Measurements from ENCODE around the gene ZNF689.
A peak's percentile ranks its signal among the peaks of the same experiment; 100 is the strongest.

Gene ZNF689

DNA sequence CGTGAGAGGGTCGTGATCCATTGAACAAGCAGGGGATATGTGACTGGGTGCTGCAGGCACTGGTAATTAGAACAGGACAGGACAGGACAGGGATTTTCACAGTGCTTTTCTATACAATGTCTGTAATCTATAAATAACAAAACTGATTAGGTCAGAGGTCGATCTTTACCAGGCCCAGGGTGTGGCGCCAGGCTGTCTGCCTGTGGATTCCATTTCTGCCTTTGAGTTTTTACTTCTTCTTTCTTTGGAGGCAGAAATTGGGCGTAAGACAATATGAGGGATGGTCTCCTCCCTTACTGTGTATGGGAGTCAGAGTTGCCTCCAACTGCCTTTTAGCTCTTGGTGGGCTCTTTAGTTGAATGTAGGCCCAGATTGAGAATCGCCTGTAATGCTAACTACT lies 50.5 kb downstream of the ZNF689 start:
- DNase-seq = no peak

DNA sequence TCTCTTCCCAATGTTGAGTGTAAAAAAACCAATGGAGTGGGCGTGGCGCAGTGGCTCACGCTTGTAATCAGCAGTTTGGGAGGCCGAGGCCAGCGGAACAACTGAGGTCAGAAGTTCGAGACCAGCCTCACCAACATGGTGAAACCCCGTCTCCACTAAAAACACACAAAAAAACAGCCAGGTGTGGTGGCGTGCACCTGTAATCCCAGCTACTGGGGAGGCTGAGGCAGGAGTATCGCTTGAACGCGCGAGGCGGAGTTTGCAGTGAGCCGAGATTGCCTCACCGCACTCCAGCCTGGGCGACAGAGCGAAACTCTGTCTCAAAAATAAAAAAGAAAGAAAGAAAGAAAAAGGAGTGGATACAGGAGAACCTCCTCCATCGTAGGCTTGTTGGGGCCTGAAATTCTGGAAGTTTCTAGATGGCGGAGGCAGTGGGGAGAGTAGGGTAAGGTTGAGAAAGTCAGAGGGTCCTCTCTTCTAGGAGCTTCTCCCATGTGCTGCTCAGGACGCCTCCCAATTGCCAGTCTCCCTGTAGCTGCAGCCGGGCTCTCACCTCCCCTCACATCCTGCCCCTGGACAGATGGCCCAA lies 51.3 kb downstream of the ZNF689 start:
- DNase-seq = no peak

DNA sequence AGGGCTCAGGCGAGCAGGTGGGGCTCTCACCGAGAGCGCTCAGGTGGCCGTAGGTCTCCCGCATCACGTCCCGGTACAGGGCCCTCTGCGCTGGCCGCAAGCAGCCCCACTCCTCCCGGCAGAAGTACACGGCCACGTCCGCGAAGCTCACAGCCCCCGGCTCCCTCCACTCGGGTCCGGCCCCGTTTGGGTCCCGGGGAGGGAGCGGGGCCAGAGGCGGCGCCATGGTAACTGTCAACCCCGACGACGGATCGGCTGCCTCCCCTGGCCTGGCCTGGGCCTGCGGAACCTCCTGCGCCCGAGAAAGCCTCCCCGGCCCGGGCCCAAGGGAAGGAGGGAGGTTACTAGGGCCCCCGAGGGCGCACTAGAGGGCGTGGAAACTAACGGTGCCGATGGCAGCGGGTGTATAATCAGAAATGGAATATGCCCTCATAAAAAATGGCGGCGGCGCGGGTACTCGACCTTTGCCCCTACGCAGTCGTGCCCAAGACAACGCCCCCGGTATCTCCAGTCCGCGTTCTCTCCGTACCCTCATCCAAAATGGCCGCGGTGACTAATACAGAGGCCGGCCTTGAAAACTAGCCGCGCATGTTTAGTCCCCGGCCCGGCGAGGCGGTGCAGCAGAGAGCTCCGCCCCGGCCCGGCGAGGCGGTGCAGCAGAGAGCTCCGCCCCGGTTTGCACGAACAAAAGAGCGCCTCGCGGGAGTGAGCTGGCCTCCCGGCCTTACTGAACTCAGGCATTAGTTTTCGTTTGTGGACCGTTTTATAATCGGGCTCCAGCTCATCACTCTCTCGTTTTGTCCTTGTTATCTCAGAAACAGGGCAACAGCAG lies 52.0 kb downstream of the ZNF689 start, which contains the start of gene ZNF764:
ZNF764 (minus strand) TSS at position 418 of the 832 bp plus-strand sequence; CDS start at position 226, 192 bp downstream.
- peak; percentile 98 for DNase-seq

DNA sequence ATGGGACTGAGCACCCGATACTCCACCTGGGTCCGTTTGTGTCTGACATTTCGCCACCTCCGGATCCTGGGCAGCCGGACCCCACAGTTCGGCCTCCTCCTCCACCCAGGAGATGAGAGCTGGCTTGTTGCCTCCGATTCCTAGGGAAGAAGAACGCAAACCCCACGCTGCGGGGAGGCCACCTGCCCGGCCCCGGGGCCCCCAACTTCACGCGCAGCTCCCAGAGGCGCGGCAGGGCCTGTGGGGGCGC lies 52.6 kb downstream of the ZNF689 start:
- no peak for DNase-seq

DNA sequence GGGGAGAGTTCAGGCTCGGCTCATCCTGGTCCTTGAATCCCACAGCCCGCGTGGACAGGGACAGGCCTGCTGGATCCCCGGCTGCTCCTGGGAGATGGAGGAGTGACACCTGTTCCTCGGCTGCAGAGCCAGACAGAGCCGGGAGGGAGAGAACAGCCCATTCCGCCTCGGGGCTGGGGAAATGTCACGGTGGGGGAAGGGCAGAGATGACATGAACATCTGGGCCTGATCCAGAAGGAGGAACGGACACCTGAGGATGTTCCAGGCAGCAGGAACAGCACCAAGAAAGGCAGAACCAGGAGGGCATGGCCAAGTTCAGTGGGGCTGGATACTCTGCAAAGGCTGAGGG lies 54.1 kb downstream of the ZNF689 start:
- DNase-seq = no peak

GRCh38 chr16:30555315-30556124 lies 54.7 kb downstream of the ZNF689 start:
- DNase-seq = no peak

GRCh38 chr16:30554557-30555314 lies 55.5 kb downstream of the ZNF689 start:
- no peak for DNase-seq

DNA sequence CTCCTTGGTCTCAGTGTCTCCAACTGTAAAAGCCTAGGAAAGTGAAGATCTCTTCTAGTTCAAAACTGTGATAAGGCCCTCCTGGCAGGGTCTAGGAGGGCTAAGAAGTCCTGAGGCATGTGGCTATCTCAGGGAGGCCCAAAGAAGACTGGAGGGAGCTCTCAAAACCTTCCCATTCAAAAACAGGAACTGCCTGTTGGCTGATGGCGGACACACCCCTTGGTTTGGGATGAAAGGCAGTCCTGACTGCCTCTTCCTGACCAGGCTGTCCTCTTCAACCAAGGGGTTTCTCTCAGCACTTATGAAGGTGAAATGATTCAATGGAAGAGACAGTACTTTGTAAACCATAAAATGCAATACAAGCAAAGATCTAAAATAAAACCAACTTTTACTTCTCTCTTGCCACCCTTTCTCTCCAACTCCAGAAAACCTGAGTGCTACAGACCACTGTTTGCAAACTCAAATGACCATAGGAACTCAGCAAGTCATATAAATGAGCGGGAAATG lies 56.7 kb downstream of the ZNF689 start:
- DNase-seq = no peak

GRCh38 chr16:30552956-30553355 lies 57.2 kb downstream of the ZNF689 start:
- no peak for DNase-seq

All from NCI-H2171 treated with DMSO at 0.1 percent for 48 hours (cell line).